ENCODE results near the gene VPS13C.

The VPS13C gene

DNA sequence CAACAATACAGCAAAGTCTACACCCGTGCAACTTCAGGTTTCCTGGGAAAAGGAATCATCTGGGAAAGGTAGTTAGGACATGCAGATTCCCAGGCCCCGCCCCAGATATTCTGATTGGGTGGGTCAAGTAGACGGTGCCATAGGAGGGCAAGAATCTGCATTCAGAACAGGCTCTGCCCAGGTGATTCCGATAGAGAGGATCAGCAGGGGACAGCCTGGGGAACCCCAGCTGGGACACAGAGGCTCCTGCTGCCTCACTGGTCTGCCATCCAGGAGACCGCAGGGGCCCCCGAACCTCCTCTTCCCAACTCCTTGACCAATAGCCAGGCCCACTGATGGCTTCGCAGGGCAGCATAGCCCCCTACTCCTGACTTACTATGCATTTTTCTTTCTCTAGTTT, 243.4 kb downstream of the VPS13C start:
- Histone ChIP-seq H3K27ac (ENCODE audit: low read depth, low read length) (no peak overlapping the region), H3K79me2 (ENCODE audit: control insufficient read depth, low read length) (no peaks in the 10 kb centered on the region)
- TF ChIP-seq EZH2phosphoT487 (IDR thresholded peaks at IDR 0.05; ENCODE audit: borderline replicate concordance, low read length): no peak
- TF ChIP-seq, protein P1, sequence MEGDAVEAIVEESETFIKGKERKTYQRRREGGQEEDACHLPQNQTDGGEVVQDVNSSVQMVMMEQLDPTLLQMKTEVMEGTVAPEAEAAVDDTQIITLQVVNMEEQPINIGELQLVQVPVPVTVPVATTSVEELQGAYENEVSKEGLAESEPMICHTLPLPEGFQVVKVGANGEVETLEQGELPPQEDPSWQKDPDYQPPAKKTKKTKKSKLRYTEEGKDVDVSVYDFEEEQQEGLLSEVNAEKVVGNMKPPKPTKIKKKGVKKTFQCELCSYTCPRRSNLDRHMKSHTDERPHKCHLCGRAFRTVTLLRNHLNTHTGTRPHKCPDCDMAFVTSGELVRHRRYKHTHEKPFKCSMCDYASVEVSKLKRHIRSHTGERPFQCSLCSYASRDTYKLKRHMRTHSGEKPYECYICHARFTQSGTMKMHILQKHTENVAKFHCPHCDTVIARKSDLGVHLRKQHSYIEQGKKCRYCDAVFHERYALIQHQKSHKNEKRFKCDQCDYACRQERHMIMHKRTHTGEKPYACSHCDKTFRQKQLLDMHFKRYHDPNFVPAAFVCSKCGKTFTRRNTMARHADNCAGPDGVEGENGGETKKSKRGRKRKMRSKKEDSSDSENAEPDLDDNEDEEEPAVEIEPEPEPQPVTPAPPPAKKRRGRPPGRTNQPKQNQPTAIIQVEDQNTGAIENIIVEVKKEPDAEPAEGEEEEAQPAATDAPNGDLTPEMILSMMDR (IDR thresholded peaks at IDR 0.05; ENCODE audit: low read depth, low read length, poor library complexity, severe bottlenecking): no peak

DNA sequence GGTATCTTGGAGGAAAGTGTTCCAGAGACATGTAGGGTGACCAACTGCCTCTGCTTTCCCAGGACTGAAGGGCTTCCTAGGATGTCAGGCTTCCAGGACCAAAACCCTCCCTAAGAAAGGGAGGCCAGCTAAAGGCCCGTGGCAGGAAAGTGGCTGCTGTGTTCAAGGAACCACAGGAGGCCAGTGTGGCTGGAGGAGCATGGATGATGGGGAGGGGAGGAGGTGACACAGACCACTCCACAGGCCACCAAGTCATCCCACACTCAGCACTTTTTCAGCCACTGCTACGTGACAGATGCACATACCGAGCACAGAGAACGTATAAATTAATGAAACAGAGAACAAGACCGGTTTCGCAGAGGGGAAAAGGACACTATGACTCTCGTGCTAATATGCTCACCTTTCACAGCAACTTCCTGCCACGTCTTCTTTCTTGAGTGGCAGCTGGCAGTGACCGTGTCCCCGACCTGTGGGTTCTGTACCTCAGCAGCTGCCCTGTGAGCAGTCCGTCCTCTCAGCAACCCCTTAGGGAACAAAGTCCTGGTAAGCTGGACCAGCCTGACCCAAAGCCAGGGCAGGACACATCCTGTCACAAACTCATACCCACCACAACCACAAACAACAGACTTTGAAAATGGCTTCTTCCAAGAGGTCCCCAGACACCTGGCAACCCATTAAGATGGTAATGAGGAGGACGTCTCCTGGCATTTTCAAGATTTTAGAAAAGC, 244.7 kb downstream of the VPS13C start:
- no peak overlapping the region for H3K4me3 ChIP-seq (ENCODE audit: low read length)
- H3F3A ChIP-seq (ENCODE audit: control insufficient read depth, insufficient read depth): no peaks in the 10 kb centered on the region
- no peak overlapping the region for H3K4me2 ChIP-seq (ENCODE audit: low read length)
- no peaks in the 10 kb centered on the region for H3K9me2 ChIP-seq (replicated peaks; ENCODE audit: control insufficient read depth, low read length)
- no peaks in the 10 kb centered on the region for H3K4me1 ChIP-seq (ENCODE audit: control insufficient read depth, low read length)
- no peaks in the 10 kb centered on the region for H3K9me3 ChIP-seq (ENCODE audit: control insufficient read depth, insufficient read depth, low read length)
- TF ChIP-seq EZH2phosphoT487 (IDR thresholded peaks at IDR 0.05; ENCODE audit: borderline replicate concordance, low read length): no peak
- TF ChIP-seq, protein P1 (IDR thresholded peaks at IDR 0.05; ENCODE audit: low read depth, low read length, poor library complexity, severe bottlenecking): no peak
- no peaks in the 10 kb centered on the region for H3K79me2 ChIP-seq (ENCODE audit: control insufficient read depth, low read length)
- no peaks in the 10 kb centered on the region for H4K20me1 ChIP-seq (ENCODE audit: control insufficient read depth, insufficient read depth, low read depth, low read length)
- no peaks in the 10 kb centered on the region for H3K36me3 ChIP-seq (ENCODE audit: control insufficient read depth, low read length)
- no peak overlapping the region for H3K27ac ChIP-seq (ENCODE audit: low read depth, low read length)
- H3K27me3 ChIP-seq (ENCODE audit: control insufficient read depth, low read length): no peaks in the 10 kb centered on the region

More for the DNA sequence above, 243.4 kb downstream of the VPS13C start:
- Histone ChIP-seq H3K4me2 (ENCODE audit: low read length) (no peak overlapping the region), H3F3A (ENCODE audit: control insufficient read depth, insufficient read depth) (no peaks in the 10 kb centered on the region), H3K36me3 (ENCODE audit: control insufficient read depth, low read length) (no peaks in the 10 kb centered on the region), H3K4me3 (ENCODE audit: low read length) (no peak overlapping the region), H3K9me2 (replicated peaks; ENCODE audit: control insufficient read depth, low read length) (no peaks in the 10 kb centered on the region), H3K27me3 (ENCODE audit: control insufficient read depth, low read length) (no peaks in the 10 kb centered on the region), H3K9me3 (ENCODE audit: control insufficient read depth, insufficient read depth, low read length) (no peaks in the 10 kb centered on the region), H4K20me1 (ENCODE audit: control insufficient read depth, insufficient read depth, low read depth, low read length) (no peaks in the 10 kb centered on the region), H3K4me1 (ENCODE audit: control insufficient read depth, low read length) (no peaks in the 10 kb centered on the region)

DNA sequence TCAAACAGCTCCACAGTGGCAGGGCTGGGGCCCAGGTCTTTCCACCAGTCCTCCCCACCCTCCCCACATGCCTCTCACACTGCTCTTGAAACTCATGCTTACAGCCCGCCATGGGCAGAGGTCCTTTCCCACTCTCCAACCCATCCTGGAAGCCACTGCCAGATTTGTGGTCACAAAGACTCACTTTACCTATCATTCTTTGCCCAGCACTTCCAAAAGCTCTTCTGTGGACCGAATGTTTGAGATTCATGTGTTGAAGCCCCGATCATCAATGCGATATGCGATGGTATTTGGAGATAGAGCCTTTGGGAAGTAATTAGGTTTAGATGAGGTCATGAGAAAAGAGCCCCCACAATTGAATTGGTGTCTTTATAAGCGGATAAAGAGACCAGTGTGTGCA, 247.8 kb downstream of the VPS13C start:
- Histone ChIP-seq H3K9me3 (ENCODE audit: control insufficient read depth, insufficient read depth, low read length) (no peaks in the 10 kb centered on the region), H3K9me2 (replicated peaks; ENCODE audit: control insufficient read depth, low read length) (no peaks in the 10 kb centered on the region), H3F3A (ENCODE audit: control insufficient read depth, insufficient read depth) (no peaks in the 10 kb centered on the region), H3K4me3 (ENCODE audit: low read length) (no peak overlapping the region), H3K27ac (ENCODE audit: low read depth, low read length) (no peak overlapping the region), H3K36me3 (ENCODE audit: control insufficient read depth, low read length) (no peaks in the 10 kb centered on the region), H3K27me3 (ENCODE audit: control insufficient read depth, low read length) (no peaks in the 10 kb centered on the region), H3K4me1 (ENCODE audit: control insufficient read depth, low read length) (no peaks in the 10 kb centered on the region), H3K79me2 (ENCODE audit: control insufficient read depth, low read length) (no peaks in the 10 kb centered on the region), H4K20me1 (ENCODE audit: control insufficient read depth, insufficient read depth, low read depth, low read length) (no peaks in the 10 kb centered on the region), H3K4me2 (ENCODE audit: low read length) (no peak overlapping the region)
- TF ChIP-seq EZH2phosphoT487 (IDR thresholded peaks at IDR 0.05; ENCODE audit: borderline replicate concordance, low read length): no peak
- TF ChIP-seq, protein P1 (IDR thresholded peaks at IDR 0.05; ENCODE audit: low read depth, low read length, poor library complexity, severe bottlenecking): no peak
